HG02884 (cell line): Measurements from ENCODE around the gene TMPRSS15.

ENCODE experiments used
- ATAC-seq: cut with Tn5 transposase; IDR thresholded peaks from one replicate; pipeline ENCODE4 v1.9.1; 2021; ENCODE audit warnings: mild to moderate bottlenecking, moderate library complexity; ENCODE audit not compliant: unreplicated experiment

TMPRSS15 gene

DNA sequence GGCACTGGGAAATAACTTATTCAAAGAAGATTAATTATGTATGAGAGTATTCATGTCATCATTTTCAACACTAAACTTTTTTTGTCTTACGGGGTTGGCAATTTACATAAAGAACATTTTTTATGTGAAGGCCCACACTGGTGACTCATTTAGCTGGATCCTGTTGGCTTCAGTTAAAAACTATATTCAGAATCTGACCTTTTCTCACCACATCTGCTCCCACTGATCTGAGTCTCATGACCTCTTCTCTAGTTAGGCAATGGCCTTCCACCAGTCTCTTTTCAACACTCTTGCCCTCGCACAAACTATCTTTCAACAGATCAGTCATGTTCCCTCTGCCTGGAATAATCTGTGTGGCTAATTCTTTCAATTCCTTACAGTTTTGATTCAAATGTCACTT lies 53.4 kb downstream of the TMPRSS15 start:
- no peak for ATAC-seq

DNA sequence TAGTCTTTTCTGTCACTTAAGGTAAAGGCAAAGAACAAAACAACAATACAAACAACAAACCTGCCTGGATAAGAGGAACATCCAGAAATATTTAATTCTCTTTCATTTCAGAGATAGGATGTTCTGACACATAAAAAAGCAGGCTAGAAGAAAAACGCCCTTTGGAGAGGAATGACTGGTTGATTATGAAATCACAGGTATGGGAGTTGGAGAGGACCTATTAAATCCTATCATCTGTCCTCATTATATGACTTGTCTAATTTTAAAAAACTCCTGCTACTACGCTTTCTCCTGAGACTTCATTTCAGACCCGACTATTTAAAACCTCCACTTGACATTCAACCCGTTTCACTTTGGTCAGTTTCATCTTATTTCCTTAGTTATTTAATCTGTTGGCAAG lies 54.1 kb downstream of the TMPRSS15 start:
- no peak for ATAC-seq

DNA sequence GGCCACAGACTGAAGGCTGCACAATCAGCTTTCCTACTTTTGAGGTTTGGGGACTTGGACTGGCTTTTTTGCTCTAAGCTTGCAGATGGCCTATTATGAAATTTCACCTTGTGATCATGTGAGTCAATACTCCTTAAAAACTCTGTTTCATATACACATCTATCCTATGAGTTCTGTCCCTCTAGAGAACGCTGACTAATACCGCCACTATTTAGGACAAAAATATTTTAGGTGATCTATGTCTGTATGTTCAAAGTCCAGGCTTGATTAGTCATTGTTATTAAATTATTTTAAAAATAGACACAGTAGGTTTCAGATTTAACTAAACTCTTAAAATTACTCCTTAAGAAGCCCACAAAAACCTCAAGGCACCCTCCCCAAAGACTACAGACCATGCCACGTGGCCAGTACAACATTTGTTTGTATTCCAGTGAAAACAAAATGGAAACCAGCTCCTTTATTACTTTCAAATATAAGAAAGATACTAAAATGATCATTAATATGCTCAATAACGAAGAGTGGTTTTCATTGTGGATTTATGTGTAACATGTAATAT lies 63.1 kb downstream of the TMPRSS15 start:
- ATAC-seq, result peak; percentile 72

DNA sequence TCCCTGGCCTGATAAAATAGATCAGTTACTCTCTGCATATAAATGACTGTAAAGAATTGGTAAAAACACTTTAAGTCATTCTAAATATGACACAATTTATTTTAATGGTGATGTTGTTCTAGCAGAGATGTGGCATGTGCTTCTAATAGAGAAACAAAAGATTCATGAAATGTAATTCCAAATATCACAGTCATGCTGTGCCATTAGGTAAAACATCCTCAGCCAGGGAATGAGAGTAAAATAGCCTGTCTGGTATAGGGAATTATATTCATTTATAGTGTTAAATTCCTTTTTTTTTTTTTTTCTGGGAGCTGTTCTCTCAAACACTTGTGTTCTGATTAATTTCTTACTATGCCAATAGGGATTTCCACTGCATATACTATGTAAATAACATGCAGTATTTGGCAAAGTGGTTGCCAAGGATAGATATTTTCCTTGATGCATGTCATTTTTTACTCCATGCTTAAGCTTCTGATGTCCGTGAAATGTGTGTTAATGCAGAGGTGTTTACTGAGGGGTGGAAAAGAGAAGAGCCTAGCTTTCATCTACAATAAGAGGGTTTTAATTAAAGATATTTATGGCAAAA lies 67.8 kb downstream of the TMPRSS15 start:
- no peak for ATAC-seq

DNA sequence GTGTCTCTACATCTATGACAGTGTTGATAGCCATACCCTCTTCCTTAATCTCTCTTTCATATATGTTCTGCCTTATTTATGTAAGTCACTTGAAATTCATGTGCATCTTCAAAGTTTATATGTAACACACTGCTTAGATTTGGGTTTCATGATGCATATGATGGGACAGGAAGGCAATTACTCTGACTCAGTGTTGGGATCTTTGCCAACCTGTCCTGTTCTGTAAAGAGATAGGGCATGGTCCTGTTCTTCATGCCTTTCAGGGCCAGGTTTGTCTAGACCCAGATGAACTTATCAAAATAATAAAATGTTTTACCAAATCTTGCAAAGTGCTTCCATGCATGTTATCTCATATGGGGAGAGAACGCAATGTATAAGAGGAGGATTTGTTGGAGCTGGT lies 69.5 kb downstream of the TMPRSS15 start:
- no peak for ATAC-seq

DNA sequence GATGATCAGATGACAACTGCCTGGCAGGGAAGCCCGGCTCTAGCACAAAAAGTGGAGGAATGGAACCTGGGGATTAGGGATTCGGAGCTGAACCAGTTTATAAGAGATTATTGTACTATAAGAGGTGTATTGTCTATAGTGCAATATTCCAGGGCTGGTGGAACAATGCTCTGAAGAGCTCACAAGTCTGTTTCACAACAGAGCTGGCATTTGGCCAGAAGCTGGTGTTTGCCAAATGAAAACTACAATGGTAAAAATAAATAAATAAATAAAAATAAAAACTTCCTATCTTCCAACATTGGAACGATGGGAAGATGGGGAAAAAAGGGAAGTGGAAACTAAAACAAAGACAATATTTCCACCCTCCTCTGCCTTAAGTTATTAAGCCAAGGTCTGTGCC lies 85.4 kb downstream of the TMPRSS15 start:
- no peak for ATAC-seq

DNA sequence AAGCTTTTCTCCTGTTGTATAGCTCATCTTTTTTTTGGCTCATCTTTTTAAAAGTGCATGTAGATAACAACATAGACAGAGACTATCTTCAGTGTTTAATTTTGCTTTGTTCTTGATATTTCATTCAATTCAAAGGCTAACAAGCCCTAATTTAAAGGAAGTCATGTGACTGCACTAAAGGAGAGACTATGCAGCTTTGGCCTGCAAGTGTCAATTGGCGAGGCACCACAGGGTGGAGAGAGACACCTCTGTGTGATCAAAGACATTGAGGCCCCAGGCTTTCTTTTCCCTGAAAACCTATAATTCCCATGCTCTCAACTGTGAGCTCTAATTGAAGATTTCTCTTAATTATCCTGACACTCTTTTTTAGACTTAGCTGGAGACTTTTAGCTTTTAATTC lies 105.4 kb downstream of the TMPRSS15 start:
- no peak for ATAC-seq

DNA sequence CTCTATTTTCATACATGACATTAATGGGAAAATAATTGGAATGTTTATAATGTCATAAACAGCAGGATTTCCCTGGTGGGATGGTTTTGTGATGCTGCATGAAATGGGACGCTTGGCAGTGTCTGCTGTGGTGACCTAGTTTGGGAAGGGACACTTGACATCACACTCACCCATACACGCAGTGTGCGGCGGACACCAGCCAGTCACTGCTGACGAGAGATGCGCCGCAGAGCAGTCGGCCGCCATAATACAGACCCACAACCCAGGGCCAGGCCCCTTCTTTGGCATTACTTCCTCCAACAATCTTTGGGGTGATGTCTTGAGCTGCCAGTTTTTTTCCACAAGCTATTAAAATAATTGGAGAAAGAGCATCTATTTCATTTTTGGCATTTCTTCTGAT lies 109.5 kb downstream of the TMPRSS15 start:
- no peak for ATAC-seq

DNA sequence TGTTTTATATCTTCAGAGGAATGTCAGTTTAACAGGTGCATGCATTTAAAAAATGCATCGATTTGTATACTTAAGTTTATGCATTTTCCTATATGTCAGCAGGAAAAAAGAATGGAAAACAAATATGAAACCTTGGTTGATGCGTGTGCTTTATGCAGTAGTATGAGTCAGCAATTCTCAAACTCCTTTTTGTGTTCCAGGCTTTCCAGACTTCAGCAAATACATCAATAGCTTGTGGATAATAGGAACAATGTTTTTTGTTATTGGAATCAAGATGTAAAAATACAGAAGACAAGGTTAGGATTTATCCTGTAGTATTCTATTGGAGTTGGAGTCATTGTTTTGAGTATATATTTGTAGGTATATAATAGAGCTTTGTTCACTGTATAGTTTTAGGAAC lies 113.7 kb downstream of the TMPRSS15 start:
- ATAC-seq, result no peak

DNA sequence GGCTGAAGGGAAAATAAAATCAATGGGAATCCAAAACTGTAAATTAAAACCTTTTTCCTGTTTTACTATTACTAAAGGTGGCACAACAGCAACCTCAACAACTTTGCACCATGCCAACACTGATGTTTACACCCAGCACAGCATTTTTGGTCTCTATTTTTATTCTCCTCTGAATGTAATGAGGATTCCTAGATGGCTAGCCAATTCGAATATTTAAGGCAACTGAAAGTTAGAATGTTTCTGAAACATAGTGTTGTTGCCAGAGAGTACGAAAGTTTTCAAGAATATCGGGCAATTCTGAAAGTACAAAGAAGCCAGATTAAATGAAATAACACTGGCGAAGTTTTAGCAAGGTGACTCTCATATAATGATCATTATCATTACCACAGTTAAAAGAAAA lies 118.2 kb downstream of the TMPRSS15 start:
- no peak for ATAC-seq

DNA sequence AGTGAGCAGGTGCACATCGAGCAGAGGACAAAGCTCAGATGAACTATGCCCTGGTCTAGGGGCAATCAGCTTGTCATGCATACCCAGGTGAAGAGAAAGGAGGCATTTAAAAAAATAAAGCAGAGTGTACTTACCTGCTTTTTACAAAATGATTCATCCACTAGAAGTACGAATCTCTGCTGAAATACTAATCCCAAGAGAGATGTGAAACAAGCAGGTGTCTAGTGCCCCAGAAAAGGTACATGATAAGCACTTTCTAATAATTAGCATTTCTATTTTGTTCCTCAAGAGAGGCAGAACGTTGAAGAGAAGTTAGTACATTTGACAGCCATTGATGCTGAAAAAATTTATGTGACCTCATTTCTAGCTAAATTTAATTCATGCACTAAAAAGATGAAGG lies 127.8 kb downstream of the TMPRSS15 start:
- ATAC-seq, result no peak

DNA sequence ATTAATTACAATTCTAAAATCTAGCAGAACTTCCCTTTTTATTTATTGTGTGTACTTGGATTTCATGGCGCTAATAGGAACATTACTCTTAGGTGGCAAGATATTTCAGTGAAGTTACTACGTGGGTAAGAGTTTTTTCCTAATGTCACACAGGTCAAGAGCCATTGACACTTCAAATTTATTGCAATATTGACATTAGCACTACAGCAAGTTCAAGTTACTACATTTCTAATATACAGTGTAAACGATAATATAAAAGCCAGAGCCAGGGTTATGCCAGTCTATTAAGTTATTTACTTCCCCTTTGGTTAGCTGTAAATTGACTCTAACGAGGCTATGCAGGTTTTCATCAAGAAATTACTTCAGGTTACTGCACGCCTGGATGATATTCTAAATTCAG lies 129.2 kb downstream of the TMPRSS15 start:
- ATAC-seq, result no peak

DNA sequence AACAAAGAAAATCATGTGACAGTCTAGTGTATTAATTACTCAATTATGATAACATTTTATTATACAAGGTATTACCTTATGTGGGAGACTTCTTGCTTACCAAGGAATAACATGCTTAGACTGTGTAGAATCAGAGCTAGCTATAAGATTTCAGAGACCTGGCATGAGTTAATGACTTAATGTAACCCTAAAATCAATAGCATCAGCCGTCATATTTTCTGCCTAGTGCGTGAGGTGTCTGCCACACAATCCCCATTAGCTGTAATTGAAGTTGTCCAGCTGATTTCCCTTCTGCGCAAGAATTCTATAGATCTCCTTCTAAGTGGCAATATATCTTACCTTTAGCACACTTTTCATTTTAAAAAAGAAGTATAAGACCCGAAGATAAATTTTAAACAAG lies 130.2 kb downstream of the TMPRSS15 start:
- ATAC-seq, result no peak

DNA sequence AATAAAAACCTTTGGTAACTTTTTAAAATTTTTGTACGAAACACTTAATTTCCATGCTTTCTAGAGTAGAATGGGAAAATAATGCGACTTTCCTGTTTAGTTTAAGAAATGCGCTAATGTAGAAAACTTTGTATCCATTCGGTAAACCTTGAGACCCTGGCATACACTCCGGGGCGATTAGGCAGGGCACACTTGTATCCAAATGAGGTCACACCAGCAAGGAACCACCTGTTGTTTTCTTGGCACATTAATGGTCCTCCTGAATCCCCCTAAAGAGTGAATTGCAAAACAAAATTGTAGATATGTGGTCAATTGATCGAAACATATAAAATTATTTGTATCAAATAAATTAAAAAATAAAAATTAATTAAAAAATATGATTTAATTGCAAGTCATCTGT lies 133.7 kb downstream of the TMPRSS15 start:
- ATAC-seq, result no peak

DNA sequence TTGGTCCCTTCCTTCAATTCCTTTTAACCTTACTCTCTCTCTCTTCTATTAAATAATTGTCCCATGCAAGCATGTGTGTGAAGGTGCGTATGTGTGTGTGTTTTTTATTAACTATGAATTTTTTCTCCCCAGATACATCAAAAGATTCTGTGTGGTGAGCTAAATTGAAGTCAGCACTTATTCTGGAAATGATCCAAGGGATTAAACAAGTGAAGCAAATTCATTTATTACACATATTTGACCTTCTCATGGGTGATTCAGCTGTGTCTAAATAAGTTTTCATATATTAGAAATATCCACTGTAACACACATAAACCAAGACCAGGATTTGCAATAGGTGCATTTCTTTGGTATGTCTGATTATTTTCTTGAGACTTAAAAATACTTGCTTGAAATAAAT lies 134.7 kb downstream of the TMPRSS15 start:
- no peak for ATAC-seq

DNA sequence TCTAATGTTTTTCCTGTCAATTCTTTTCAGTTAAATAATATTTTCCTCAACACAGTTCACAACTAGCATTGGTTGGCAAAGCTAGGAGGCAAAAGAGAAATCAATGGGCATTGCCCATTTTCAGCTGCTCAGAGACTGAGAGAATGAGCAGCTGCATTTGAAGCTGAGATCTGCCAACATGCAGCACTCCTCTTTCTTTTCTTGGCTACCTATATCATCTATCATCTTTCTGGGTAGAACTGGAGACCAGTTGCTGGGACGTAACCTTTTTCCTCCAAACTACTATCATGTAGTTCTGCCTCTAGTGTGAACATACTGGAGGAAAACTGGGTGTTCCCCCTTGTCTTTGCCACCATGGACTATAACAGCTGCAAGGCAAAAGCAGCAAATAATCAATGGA lies 136.1 kb downstream of the TMPRSS15 start:
- no peak for ATAC-seq

DNA sequence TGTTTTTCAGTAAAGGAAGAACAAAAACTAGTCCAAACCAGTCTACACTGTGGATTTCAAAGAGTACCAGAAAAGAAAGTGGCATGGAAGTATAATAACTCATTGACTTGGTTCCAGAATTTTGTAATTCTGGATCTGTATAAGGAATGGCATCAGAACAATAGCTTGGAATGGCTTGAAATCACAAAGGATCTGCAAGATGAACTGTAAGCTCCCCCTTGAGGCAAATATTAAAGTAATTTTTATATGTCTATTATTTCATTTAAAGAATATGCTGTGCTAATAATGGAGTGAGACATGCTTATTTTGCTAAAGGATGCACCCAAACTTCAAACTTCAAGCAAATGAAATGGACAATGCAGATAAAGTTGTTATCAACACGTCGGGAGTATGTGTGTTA lies 137.6 kb downstream of the TMPRSS15 start:
- no peak for ATAC-seq

DNA sequence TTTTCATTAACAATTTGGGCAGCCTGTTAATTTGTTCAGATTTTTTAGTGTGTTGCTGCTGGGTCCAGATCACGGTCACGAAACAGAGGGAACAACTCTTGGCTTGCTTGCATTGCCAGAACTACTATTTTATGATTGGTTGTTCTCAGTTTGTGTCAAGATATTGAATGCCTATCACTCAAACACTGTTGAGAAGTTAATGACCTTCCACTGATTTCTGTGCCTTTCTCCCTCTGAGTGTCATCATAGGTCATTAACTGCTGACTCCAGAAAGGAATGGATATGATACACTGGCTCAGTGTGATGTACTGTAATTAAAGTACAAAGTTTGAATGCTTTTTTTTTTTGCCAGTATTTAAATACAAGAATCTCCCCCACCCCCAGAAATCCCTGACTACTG lies 149.8 kb downstream of the TMPRSS15 start:
- ATAC-seq, result no peak

DNA sequence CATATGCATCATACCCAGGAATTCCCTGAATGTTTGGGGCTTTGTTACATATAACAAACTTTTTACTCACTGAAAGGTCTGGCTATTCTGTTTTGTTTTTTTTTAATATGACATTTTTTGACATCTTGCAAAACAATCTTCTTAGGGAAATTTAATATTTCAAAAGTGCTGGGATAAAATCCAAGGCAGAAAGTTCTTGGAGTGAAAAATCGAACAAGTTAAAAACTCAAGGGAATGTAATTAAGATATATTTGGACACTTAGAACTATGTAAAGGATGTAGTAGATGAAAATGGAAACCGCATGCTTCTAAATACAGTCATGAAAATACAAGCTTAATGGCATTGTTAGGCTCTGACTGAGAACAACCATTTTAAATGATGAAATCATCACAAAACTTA lies 150.4 kb downstream of the TMPRSS15 start:
- ATAC-seq, result no peak

DNA sequence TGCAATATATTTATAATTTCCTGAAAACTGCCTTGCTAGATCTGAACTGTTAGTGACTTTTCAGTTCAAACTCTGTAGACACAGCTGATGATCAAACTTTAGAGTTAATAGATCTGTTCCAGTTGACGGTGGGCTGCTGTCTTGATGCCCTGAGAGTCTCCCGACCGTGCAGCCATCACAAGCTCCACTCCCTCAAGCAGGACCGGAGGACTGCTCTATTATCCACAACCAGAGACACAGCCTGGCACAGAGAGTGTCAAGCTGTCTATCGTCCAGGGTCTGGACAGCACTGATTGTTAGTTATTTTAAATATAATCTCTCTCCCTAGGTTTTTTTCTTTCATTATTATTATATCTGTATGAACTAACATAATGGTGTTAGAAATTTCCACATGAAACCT lies 150.9 kb downstream of the TMPRSS15 start:
- no peak for ATAC-seq

DNA sequence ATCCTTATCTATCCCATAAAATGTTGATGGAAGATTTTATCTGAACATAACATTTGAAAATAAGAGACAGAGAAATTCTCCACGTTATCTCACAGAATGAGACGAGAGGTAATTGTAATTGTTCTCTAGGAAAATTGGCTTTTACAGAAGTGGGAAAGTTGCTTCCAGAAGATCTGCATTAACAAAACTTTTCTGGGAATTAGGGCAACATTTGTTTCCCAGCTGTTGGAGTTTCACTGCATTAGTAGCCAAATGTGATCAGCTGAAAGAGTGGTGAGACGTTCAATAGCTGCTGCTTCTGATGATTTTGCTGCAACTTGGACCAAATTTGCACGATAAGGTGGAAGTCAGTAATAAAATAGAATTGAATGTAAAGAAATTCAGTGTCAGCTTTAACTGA lies 151.3 kb downstream of the TMPRSS15 start:
- no peak for ATAC-seq

DNA sequence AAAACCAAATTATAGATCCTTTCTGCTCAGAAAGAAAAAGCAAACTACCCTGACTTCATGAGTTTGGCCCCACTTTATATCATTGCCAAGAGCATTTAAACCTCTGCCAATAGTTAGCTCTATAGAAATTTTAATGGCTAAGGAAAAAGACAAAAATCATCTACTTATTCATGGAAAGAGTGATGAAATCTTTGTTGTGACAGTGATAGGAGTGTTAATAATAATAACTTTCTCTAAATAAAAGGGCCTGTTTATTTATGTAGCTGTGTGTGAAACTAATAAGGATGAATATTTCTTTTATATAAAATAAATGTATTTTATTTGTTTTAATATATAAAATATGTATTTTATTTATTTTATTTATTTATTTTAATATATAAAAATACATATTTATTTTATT lies 152.5 kb downstream of the TMPRSS15 start:
- ATAC-seq, result no peak

DNA sequence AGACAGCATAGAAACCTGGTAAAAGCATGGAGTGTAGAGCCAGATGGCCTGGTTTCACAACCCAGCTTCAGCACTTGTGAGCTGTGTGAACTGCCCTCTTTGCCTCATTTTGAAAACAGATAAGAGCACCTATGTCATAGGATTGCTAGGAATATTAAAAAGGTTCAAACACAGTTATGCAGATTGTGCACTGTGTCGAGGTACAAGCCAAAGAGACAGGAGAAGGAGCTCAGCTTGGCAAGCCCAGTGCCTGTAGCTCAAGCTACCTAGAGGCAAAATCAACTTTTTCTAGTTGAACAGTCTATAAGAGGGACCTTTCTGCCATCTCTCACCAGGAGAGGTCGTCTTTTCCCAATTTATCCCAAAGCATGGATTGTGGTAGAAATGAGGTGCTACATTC lies 153.9 kb downstream of the TMPRSS15 start:
- ATAC-seq, result no peak
